ENCODE results near the gene CSGALNACT2. TPM values are rescaled to one million over a fixed set of nuclear protein-coding genes. Genes with fewer than 3 reads are reported as not detected.

CSGALNACT2 gene
- total RNA-seq, 2 experiments from 2014 or later = 15.3 to 15.5 TPM

- intact Hi-C loops (cut with micrococcal nuclease) = no loop called here
- no peak for TF ChIP-seq CTCF (IDR thresholded peaks at IDR 0.05)
- H3K4me3 Mint-ChIP-seq = no peak overlapping the region
- peaks cover 24% of the 10 kb centered on the region for H3K4me1 Mint-ChIP-seq (ENCODE audit: low read depth)
- no peak for ATAC-seq
- no peaks in the 10 kb centered on the region for H3K9me3 Mint-ChIP-seq
- H3K36me3 Mint-ChIP-seq (ENCODE audit: low read depth) = no peaks in the 10 kb centered on the region
- H3K27ac Mint-ChIP-seq = no peak overlapping the region
- H3K27me3 Mint-ChIP-seq = no peaks in the 10 kb centered on the region
- DNase-seq = no peak
- POLR2A ChIA-PET = interaction anchor here (2.7 kb wide), 1 partner anchor 11 kb away, joined by 9 read pairs; no protein-coding TSS in a partner anchor
- CTCF ChIA-PET = interaction anchor here (7.0 kb wide), 1 partner anchor 85 kb away, joined by 26 read pairs; no protein-coding TSS in a partner anchor
These were observed 19.4 kb upstream of the CSGALNACT2 start for GRCh38 chr10:43118631-43119415.

GRCh38 chr10:43119416-43120115, 18.7 kb upstream of the CSGALNACT2 start:
- Mint-ChIP-seq H3K4me1 (ENCODE audit: low read depth) (peaks cover 24% of the 10 kb centered on the region), H3K9me3 (no peaks in the 10 kb centered on the region), H3K36me3 (ENCODE audit: low read depth) (no peaks in the 10 kb centered on the region), H3K27ac (no peak overlapping the region), H3K27me3 (no peaks in the 10 kb centered on the region), H3K4me3 (no peak overlapping the region)
- ATAC-seq (no peak), DNase-seq (no peak)
- ChIA-PET POLR2A (interaction anchor here (0.5 to 3.4 kb wide), 5 partner anchors 10 to 1861 kb away, joined by 3 to 22 read pairs (median 9); partner anchors contain the start of gene CSGALNACT2), CTCF (interaction anchor here (1.2 to 7.0 kb wide), 2 partner anchors 10 to 85 kb away, joined by 4 to 26 read pairs; no protein-coding TSS in a partner anchor)
- intact Hi-C loops (cut with micrococcal nuclease) = no loop called here
- no peak for TF ChIP-seq CTCF (IDR thresholded peaks at IDR 0.05)

- intact Hi-C loops (cut with micrococcal nuclease) = no loop called here
- CTCF ChIA-PET = interaction anchor here (1.2 to 7.0 kb wide), 4 partner anchors 9 to 84 kb away, joined by 4 to 26 read pairs (median 9); no protein-coding TSS in a partner anchor
- H3K27me3 Mint-ChIP-seq = no peaks in the 10 kb centered on the region
- H3K9me3 Mint-ChIP-seq = no peaks in the 10 kb centered on the region
- peaks cover 24% of the 10 kb centered on the region for H3K4me1 Mint-ChIP-seq (ENCODE audit: low read depth)
- DNase-seq (no peak), ATAC-seq (peak; percentile 22)
- POLR2A ChIA-PET = interaction anchor here (0.5 to 3.4 kb wide), 6 partner anchors 9 to 1860 kb away, joined by 3 to 22 read pairs (median 6); partner anchors contain the start of gene CSGALNACT2
- TF ChIP-seq CTCF (IDR thresholded peaks at IDR 0.05) = no peak
- peak overlapping the region; percentile 13 for H3K4me3 Mint-ChIP-seq
- no peaks in the 10 kb centered on the region for H3K36me3 Mint-ChIP-seq (ENCODE audit: low read depth)
- H3K27ac Mint-ChIP-seq = peak overlapping the region; percentile 89
These were observed 17.9 kb upstream of the CSGALNACT2 start for GRCh38 chr10:43120116-43120928.

GRCh38 chr10:43120929-43121314, 17.3 kb upstream of the CSGALNACT2 start:
- Mint-ChIP-seq H3K27ac (peak overlapping the region; percentile 89), H3K9me3 (no peaks in the 10 kb centered on the region), H3K4me3 (peak overlapping the region; percentile 13), H3K27me3 (no peaks in the 10 kb centered on the region), H3K4me1 (ENCODE audit: low read depth) (peaks cover 24% of the 10 kb centered on the region), H3K36me3 (ENCODE audit: low read depth) (no peaks in the 10 kb centered on the region)
- TF ChIP-seq CTCF (IDR thresholded peaks at IDR 0.05) = no peak
- peak; percentile 88 for DNase-seq
- peak; percentile 99 for ATAC-seq
- ChIA-PET CTCF (interaction anchor here (1.2 to 7.0 kb wide), 4 partner anchors 8 to 83 kb away, joined by 4 to 26 read pairs (median 9); no protein-coding TSS in a partner anchor), POLR2A (interaction anchor here (0.8 to 3.4 kb wide), 6 partner anchors 8 to 187 kb away, joined by 3 to 22 read pairs (median 8); partner anchors contain the start of gene CSGALNACT2)
- intact Hi-C loops (cut with micrococcal nuclease) = no loop called here

Measured in activated CD8-positive, alpha-beta T cell treated with anti-CD3 and anti-CD28 coated beads for 36 hours (primary cell).